Activated CD4-positive, alpha-beta T cell treated with anti-CD3 and anti-CD28 coated beads, Interleukin-2, amount 50 U/mL, for 16 hours (primary cell): ENCODE measurements around the gene SEMA3B.

Experiments
- DNase-seq: peaks from one replicate; pipeline ENCODE4 v3.0.0-alpha.2; 2020

Gene SEMA3B

GRCh38 chr3:50319181-50319893 lies 50.4 kb downstream of the SEMA3B start:
- no peak for DNase-seq

- DNase-seq, result no peak
These were observed 51.1 kb downstream of the SEMA3B start for GRCh38 chr3:50319894-50320625.

GRCh38 chr3:50320853-50321335 lies 51.9 kb downstream of the SEMA3B start:
- DNase-seq, result peak; percentile 58

GRCh38 chr3:50321336-50322114 lies 52.6 kb downstream of the SEMA3B start:
- peak; percentile 85 for DNase-seq

GRCh38 chr3:50322115-50322385 lies 53.1 kb downstream of the SEMA3B start:
- DNase-seq, result no peak

- DNase-seq, result no peak
These were observed 53.6 kb downstream of the SEMA3B start, which contains the start of gene HYAL2 for GRCh38 chr3:50322386-50323091. TSS of gene HYAL2 (minus strand) at chr3:50322745. CDS start at chr3:50320489, 2,256 bp downstream.

- DNase-seq, result no peak
These were observed 54.2 kb downstream of the SEMA3B start for GRCh38 chr3:50323092-50323600.

GRCh38 chr3:50323614-50324199 lies 54.8 kb downstream of the SEMA3B start:
- no peak for DNase-seq

- DNase-seq, result peak; percentile 60
These were observed 55.6 kb downstream of the SEMA3B start for GRCh38 chr3:50324351-50325112.

GRCh38 chr3:50325113-50325480 lies 56.1 kb downstream of the SEMA3B start:
- no peak for DNase-seq

GRCh38 chr3:50325497-50326181 lies 56.7 kb downstream of the SEMA3B start:
- DNase-seq, result no peak

- DNase-seq, result no peak
These were observed 57.2 kb downstream of the SEMA3B start for GRCh38 chr3:50326182-50326541.

- no peak for DNase-seq
These were observed 58.2 kb downstream of the SEMA3B start for GRCh38 chr3:50327129-50327528.
